Midbrain (tissue), 1 donor: ENCODE data around the gene CLEC2A.

Experiments used
- DNase-seq: peaks from one replicate; lab custom pipeline; 2025; lab: John Stamatoyannopoulos, UW

The CLEC2A gene

DNA sequence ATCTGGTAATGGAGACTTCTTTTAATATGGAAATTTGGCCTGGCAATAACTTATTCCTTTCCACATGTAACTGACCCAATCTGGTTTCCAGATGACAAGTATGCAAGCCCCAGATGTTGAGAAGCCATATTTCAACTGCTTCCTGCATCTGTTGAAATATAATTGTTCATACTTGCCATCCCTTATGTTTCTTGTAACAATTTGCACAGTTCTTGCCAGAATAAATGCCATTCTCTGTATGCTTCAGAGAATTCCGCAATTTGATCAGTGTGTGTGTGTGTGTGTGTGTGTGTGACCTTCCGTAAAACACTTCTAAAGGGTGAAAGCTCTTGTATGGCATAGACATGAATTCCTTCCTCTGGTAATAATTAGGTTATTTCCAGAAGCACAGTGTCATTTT, 1.8 kb upstream of the CLEC2A start:
- DNase-seq, result no peak

DNA sequence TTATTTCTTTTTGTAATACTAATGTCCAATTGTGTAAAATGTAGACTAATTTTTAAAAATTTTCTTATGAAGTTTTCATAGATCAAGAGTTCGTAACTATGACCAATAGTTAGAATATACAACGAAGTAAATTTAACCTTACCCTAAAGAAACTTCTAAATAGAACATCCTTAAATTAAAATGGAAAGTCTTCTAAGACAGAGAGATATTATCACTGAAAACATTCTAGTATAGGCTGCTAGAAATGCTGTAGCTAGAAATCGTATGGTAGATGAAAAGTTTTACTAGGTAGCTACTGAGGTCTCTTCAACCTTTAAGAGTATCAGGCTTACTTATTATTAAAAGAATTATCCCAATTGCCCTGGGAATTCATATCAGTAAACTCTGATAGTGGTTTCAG, 925 bp downstream of the CLEC2A start:
- no peak for DNase-seq

DNA sequence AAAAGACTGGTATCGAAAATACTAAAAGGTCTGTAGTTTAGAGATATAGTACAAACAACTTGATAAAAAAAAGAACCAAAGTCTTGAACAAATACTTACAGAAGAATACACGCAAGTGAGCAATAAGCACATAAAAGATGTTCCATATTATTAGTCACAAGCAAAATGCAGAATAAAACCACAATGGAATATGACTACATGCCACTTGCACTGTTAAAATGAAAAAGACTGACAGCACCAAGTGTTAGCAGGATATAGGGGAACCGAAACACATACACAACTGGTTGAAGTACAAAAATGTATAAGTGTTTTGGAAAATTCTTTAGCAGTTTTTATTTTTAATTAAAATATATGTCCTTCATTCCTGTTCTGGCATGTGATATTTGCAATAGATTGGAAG, 3.6 kb downstream of the CLEC2A start:
- DNase-seq, result no peak

DNA sequence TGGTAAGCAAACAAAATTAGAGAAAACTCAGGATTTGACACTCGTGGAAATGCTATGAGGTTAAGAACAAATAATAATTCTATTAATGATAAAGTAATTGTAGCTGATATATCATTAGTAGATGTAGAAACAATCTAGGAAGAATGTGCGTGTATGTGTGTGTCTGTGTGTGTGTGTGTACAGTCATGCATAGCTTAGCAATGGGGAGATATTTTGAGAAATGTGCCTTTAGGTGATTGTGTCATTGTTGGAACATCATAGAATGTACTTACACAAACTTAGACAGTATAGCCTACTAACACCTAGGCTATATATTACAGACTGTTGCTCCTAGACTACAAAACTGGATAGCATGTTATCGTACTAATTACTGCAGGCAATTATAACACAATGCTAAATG, 5.3 kb downstream of the CLEC2A start:
- no peak for DNase-seq

DNA sequence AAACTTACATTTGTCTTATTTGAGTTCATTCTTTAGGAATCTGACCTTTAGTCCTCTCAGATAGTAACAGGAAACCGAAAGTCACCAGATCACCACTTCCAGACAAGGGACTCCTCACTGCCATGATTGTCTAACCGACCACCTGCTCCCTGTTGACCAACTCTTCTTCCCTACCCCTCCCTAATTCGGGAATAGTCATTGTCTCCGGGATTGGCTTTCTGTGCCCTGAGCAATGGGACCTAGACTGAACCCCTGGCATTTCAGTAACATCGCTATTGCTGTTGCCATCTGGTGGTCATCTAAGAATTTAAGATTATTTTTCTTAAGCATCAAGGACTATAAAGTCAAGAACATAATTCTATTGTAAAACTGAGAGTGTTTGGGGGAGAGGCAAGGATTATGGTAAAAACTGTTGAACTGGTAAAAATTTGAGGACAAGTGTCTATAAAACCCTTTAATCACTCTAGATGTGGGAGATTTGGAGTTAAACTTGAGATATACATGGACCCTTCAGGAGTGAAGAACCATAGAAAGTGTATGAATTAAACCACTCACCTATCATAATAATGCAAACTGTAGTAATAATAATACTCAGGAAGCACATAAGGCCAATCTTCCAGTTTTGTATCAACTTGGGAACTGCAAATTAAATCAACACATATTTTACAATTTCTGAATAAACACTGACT, 6.3 kb downstream of the CLEC2A start:
- peak; percentile 2 for DNase-seq

DNA sequence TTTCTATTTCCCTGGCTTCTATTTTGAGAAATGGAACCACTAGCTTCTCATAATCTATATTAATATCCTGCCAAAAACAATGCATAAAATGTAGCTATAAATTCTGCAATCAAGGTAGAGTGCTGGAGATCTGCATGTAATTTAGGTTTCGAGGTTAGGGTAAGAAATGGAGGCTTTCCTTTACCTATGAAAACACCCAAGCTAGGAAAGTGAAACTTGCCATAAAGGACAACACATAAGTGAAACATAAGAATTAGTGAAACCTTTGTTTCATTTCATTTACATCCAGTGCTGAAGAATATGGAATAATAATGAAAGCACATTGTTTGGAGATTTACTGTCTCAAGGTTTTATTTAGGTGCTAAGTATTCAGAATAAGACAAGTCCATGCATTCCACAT, 9.7 kb downstream of the CLEC2A start:
- no peak for DNase-seq

DNA sequence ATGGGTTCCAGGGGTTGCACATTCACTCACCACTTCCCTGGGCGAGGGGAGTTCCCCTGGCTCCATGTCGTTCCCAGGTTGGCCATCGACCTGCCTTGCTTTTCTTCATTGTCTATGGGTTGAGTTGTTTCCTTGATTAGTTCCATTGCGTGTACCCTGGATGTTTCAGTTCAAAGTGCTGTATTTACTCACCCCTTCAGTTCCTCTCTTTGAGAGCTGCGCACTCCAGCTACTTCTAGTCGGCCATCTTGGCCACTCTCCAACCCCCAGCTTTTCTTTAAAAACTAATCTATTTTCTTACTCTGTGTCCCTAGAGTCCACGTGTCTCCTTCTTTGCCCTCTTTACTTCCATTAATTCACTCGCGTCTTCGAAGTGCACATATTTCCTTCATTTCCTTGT, 11.7 kb downstream of the CLEC2A start:
- DNase-seq, result no peak

DNA sequence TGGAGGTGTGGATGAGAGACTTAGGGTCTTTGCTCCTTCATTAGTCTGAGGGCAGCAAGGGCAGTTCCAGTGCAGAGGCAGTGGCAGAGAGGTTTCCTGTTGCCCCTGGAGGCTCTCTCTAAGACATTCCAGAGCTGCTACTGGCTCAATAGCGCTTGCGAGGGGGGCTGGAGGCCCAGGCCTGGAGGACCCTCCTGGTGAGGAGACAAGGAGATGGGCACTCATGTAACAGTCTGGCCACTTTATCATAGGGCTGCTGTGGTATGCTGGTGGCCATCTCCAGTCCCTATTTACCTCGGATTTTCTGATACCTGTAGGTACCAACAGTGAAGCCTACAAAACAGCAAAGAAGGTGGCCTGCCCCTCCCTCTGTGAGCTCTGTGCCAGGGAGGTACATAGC, 12.7 kb downstream of the CLEC2A start:
- DNase-seq, result no peak

DNA sequence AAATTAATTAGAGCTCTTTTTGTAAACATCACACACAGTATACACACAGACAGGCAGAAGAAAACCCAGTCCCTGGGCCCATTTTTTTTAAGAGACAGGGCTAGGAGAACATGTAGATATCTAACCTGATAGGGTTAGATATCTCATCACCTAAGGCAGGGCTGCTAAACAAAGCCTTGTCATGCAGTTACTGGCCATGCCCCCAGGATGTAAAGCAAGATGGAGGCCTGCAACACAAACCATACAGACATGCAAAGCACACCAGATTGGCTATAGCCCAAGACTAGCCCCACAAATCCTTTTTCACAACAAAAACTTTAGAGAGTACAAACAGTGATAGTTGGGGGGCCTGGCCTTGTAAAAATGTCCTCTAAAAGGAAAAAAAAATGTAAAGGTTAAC, 20.5 kb downstream of the CLEC2A start:
- DNase-seq, result no peak

DNA sequence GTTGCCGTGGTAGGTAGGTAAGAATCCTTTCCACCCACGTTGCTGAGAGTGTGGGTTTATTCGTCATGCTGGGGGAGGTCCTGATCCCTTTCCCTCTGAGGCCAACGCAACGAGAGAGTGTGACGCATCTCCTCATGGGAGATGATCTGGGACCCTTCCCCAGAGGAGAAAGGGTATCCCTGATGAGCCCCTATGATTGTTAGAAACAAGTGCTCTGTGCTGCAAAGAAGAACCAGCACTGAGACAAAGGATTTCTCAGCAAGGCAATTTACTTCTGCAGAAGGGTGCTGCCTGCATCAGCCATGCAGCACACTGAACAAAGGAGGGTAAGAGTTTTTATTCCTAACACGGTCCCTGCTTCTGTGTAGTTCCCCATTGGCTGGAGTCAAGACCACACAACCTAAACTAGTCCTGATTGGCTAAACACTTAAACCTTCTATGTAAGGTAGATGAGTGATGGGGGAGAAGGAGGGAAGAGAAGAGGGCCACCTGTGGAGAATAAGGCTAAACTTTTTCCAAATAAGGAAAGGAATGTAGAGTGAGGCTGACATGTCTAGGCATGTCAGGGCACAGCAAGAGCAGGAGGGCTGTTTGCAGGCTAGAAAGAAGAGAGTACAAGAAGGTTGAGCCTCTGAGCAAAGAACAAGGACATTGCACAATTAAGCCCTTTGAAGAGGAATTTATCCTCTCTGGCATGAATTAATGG, 21.3 kb downstream of the CLEC2A start:
- DNase-seq, result no peak

DNA sequence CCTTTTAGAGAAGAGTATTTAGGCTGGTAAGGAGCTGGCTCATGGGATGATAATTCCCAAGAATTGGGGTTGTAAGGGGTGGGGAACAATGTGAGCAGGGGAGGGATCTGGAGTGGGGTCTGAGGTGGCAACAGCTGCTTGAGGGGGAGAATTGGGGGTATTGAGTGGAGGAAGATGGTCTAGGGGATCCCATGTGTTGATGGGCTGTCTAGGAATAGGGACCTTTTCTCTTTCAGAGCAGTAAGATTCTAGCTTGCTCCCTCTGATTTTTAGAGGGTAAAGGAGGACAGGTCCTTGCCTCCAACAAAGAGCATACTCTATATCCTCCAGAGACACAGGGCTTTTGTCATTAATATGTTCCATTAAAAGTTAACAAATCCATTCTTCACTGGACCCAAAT, 22.4 kb downstream of the CLEC2A start:
- no peak for DNase-seq

DNA sequence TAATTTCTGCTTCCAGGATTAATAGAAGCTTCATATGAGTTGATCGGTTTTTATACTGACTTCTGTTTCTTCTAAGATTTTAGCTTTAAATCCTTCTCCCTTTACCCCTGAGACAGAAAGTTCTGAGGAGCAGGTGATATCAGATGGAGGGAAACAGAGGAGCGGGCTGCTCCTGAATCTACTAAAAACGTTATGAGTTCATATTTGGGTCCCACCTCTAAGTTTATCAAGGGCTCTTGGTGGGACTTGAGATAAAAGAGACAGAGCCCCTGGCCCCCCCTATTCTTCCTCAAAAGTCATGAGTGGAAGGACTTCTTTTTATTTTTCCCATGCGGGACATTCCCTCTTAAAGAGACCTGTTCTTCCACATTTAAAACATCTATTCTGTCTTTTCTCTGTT, 23.8 kb downstream of the CLEC2A start:
- DNase-seq, result no peak

DNA sequence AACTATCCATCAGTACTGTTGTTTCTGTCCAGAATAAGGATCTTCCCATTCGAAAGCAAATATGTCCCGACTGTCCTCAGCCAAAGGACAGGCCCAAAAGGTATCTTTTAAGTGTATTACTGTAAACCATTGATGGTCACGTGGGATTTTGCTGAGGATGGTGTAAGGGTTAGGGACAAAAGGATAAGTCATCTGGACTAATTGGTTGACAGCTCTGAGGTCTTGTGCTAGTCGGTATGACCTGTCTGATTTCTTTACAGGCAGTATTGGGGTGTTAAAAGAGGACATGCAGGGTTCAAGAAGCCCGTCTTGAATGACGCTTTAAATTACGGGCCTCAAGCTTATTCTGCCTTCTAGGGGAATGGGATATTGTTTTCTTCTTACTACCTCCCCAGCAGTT, 24.4 kb downstream of the CLEC2A start:
- DNase-seq, result no peak

DNA sequence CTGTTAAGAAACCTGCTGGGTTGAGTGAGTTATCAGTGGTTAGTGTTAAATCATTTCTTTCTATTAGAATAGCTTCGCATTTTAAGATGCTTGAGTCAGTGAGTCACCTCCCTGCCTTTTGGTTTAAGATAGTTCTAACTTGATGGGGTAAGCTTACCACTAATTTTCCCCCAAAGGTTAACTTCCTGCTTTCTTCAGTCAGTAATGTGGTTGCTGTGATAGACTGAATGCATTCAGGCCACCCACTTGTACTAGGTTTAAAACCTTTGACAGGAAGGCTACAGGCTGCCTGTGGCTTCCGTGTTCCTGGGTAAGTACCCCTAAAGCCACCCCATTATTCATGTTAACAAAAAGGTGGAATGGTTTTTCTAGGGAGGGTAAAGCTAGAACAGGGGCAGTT, 25.3 kb downstream of the CLEC2A start:
- no peak for DNase-seq

DNA sequence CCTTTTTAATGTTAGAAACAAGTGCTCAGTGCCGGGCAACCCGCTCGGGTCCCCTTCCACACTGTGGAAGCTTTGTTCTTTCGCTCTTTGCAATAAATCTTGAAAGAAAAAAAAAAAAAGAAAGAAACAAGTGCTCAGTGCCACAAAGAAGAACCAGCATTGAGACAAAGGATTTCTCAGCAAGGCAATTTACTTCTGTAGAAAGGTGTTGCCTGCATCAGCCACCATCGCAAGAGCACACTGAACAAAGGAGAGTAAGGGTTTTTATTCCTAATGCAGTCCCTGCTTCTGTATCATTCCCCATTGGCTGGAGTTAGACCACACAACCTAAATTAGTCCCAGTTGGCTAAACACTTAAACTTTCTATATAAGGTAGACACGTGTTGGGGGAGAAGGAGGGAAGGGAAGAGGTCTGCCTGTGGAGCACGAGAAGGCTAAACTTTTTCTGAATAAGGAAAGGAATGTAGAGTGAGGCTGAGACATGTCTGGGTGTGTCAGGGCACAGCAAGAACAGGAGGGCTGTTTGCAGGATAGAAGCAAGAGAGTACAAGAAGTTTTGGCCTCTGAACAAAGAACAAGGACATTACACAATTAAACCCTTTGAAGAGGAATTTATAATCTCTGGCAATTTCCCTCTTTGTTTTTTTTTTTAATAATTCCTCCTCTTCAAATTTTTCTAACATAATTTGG, 29.5 kb downstream of the CLEC2A start:
- DNase-seq, result no peak

DNA sequence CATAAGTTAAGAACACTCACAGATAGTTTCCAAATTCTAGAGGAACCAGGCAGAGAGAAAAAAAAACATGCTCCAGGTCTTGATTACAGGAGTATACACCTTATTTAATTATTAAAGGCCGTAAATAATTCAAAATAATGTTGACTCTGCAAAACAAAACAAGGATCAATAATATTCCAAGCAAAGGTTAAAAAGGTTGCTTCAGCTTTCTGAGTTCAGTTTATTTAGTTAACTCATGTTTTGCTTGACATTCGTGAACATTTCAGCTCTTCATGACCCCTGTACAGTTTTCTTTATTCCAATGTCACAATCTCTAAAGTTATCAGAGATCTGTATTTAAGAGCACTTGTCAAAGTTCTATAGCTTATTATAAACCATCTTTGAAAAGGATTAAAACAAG, 31.2 kb downstream of the CLEC2A start:
- no peak for DNase-seq

DNA sequence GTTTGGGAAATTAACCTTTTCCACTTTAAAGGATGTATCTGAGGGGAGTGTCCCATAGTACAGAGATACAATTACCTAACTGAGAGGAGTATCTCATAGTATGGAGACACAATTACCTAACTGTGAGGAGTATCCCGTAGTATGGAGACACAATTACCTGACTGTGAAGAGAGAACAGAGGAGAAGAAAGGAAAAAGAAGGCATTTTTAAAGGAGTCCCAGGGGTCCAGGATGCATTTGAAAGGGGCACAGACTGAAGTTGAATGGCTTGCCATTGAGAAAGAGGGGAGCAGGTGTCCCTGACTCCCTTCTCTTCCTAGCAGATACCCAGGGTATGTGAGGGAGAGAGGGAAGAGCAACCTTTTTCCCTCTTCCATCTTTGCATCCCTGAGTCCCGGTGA, 33.0 kb downstream of the CLEC2A start:
- no peak for DNase-seq

DNA sequence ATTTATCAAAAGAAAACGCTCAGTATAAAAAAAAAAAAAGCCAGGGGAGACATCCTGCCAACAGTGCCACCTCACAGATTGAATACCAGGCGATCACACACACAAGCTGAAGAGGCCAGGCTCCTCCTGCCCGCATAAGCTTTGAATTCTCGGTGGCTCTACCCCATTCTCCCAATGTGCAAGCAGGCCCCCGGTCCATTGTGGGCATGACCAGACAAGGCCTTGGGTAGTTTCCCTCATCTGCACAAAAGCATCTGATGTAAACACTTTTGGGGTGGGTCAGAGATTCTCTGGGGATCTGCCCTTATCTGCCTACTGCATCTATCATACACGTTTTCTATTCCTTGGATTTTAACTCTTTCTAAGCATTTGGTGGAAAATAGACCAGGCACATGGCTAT, 34.6 kb downstream of the CLEC2A start:
- DNase-seq, result no peak

DNA sequence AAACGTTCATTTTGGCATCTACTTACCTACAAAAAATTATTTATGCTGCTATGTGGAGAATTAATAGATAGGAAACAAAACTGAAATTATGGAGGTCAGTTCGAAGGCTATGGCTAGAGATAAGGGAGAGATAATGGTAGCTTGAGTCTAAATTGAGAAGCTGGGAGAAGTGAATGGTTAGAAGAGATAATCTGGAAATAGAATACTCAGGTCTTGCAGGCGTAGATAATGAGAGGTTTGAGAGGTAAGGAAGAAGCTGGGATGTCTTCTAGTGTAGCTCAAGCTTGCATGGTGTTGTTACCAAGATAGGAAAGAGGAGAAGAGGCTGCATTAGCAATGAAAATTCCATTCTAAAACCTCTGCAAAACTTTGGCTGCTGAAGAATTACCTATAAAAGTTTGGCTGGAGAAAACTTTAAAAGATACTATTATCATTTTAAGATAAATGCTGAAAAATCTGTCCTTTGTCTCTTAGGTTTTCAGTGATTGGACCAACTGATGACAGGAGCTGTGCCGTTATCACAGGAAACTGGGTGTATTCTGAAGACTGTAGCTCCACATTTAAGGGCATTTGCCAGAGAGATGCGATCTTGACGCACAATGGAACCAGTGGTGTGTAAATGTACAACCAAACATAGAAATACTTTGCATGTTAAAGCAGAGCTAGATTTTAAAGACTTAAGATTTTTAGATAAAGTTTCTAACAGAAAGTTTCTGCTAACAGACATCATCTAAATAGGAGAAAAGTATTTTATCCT, 36.8 kb downstream of the CLEC2A start:
- DNase-seq, result no peak

DNA sequence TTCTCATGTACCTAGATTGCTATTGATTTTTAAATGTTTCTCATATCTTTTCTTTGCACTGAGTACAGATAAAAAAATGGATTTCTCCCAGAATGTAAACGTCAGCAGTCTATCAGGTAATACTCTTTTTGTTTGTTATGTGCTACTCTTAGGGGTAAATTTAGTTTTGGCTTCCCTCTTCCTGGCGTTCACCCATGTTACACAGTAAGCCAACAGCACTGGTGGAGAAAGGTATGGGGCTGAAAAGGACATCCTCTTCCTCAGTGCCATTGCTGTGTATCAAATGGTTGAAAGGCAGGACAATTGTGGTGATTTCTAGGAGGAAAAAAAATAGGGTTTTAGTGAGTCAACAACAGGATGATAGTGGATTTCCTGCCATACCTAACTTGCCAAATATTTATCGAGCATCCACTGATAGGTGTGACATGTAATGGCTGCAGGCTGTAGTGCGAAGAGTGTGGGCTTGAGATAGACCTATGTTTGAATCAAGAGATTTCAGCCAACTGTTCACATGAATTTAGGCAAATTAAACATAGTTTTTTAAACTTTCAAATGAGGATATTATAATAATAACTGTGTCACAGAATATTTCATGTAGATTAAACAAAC, 43.4 kb downstream of the CLEC2A start:
- DNase-seq, result no peak

DNA sequence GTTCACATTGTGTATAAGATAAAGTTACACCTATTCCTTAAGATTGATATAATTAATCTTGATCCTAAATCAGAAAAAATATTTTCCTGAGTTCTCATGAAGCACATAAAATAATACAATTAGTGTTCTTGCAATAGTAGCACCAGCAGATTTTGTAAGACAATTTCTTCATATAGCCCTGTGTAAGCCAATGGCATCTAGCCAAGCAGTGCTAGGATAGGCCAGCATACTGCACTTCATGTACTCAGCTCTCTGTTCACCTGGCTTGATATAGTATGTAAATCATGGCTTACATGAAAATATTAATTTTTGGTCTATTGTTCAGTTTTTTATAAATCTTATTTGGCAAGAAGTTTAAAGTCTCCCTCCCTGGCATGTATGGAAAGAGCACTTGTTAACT, 49.0 kb downstream of the CLEC2A start:
- DNase-seq, result no peak

DNA sequence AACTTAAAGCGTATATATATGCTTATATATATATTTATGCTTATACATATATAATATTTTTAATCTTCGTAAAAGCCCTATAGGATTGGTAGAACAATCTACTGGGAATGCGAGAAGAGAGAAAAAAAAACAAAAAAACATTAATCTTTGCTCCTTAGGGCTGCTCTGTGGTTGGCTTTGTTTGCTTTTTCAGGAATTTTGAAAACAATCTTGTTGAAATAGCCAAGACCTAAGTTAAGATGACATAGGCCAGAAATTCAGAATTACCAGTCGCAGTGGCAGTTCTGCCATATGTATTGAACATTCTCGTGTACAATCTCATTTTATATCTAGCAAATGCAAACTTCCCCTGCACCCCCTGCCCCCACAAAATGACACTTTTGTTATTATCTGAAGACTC, 50.2 kb downstream of the CLEC2A start:
- DNase-seq, result no peak
